HFFc6 (cell line): ENCODE measurements around the gene SNAP47. TPM values are rescaled to one million over a fixed set of nuclear protein-coding genes. Genes with fewer than 3 reads are reported as not detected.

ENCODE experiments used
- DNase-seq: peaks from one replicate; pipeline ENCODE4 v3.0.0-alpha.2; 2018
- H3K27ac Mint-ChIP-seq: 2 replicates; pipeline ENCODE4 v1.8.0; 2020; ENCODE audit warnings: mild to moderate bottlenecking, mixed read lengths
- H3K27me3 Mint-ChIP-seq: 2 replicates; pipeline ENCODE4 v1.8.0; 2021; ENCODE audit warnings: mild to moderate bottlenecking, moderate library complexity, mixed read lengths; ENCODE audit not compliant: insufficient read depth
- H3K36me3 Mint-ChIP-seq: 2 replicates; pipeline ENCODE4 v1.8.0; 2021; ENCODE audit warnings: low read depth, mixed read lengths
- H3K4me1 Mint-ChIP-seq: 2 replicates; pipeline ENCODE4 v1.8.0; 2020; ENCODE audit warnings: low read depth, mixed read lengths
- H3K4me3 Mint-ChIP-seq: 2 replicates; pipeline ENCODE4 v1.8.0; 2020; ENCODE audit warnings: mild to moderate bottlenecking, moderate library complexity, mixed read lengths
- H3K9me3 Mint-ChIP-seq: 2 replicates; pipeline ENCODE4 v1.8.0; 2020; ENCODE audit warnings: mild to moderate bottlenecking, mixed read lengths
- total RNA-seq, 6 experiments: library from RNA; stranded (reverse); fragmentation: NEBNext Ultra II Directional; extraction: Animal tissue kit (Norgen Biotek cat#: 25700); gene quantifications; 2 replicates in 1 of 6; 3 replicates in 5 of 6; pipeline ENCODE4 v1.2.3, GENCODE V29; 2021
- TF ChIP-seq, protein P1 (sequence below): fragments of 200-600 bp; sonication (generic); IDR thresholded peaks from 2 replicates; pipeline ENCODE4 v1.5.0; 2021; ENCODE audit warnings: antibody characterized with exemption, mild to moderate bottlenecking

Gene SNAP47
- total RNA-seq, 6 experiments from 2014 or later = 27.0 to 31.2 (median 30.4) TPM

DNA sequence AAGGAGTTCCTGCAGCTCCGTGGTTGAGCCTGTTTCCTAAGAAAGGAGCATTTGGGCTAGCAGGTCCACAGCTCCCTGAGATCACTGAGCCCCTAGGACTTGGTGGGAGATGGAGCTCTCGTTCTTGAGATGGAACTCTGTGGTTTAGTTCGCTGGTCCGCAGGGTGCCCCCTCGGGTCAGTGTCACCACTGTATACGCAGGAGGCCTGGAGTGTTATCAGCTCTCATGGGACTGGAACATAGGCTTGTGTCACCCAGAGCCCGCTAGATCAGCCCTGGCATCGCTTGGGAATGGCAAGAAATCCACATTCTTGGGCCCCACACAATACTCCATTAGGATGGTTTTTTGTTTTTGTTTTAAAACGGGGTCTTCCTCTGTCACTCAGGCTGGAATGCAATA is 3.6 kb downstream of the SNAP47 start:
- Mint-ChIP-seq H3K9me3 (no peaks in the 10 kb centered on the region), H3K27me3 (peaks cover 3% of the 10 kb centered on the region), H3K4me1 (peaks cover 16% of the 10 kb centered on the region), H3K27ac (no peak overlapping the region), H3K4me3 (no peak overlapping the region), H3K36me3 (no peaks in the 10 kb centered on the region; the same call in 1 of the 2 replicates)
- TF ChIP-seq, protein P1, sequence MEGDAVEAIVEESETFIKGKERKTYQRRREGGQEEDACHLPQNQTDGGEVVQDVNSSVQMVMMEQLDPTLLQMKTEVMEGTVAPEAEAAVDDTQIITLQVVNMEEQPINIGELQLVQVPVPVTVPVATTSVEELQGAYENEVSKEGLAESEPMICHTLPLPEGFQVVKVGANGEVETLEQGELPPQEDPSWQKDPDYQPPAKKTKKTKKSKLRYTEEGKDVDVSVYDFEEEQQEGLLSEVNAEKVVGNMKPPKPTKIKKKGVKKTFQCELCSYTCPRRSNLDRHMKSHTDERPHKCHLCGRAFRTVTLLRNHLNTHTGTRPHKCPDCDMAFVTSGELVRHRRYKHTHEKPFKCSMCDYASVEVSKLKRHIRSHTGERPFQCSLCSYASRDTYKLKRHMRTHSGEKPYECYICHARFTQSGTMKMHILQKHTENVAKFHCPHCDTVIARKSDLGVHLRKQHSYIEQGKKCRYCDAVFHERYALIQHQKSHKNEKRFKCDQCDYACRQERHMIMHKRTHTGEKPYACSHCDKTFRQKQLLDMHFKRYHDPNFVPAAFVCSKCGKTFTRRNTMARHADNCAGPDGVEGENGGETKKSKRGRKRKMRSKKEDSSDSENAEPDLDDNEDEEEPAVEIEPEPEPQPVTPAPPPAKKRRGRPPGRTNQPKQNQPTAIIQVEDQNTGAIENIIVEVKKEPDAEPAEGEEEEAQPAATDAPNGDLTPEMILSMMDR = no peak
- no peak for DNase-seq

DNA sequence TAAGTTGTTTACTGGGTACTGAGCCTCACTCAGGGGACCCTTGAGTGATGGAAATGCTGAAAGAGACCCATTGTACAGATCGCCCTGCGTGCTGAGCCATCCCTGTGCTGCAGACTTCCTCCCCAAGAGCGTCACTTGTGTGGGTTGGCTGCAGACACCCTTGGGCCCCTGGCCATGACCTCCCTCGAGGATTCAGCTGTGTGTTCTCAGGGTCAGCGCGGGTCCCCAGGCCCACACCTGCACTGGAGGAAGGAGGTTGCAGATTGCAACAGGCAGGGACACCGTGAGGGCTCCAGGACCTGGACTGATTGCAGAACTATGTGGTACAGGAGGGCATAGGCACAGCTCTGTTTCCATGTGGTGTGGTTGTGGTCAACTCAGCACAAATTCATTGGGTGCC is 4.4 kb downstream of the SNAP47 start:
- H3K9me3 Mint-ChIP-seq = no peaks in the 10 kb centered on the region
- H3K27me3 Mint-ChIP-seq = peaks cover 3% of the 10 kb centered on the region
- H3K36me3 Mint-ChIP-seq = no peaks in the 10 kb centered on the region
- peaks cover 8% of the 10 kb centered on the region; the same call in 1 of the 2 replicates for H3K4me1 Mint-ChIP-seq
- DNase-seq = no peak
- H3K27ac Mint-ChIP-seq = no peak overlapping the region
- TF ChIP-seq, protein P1 = no peak
- H3K4me3 Mint-ChIP-seq = no peak overlapping the region

DNA sequence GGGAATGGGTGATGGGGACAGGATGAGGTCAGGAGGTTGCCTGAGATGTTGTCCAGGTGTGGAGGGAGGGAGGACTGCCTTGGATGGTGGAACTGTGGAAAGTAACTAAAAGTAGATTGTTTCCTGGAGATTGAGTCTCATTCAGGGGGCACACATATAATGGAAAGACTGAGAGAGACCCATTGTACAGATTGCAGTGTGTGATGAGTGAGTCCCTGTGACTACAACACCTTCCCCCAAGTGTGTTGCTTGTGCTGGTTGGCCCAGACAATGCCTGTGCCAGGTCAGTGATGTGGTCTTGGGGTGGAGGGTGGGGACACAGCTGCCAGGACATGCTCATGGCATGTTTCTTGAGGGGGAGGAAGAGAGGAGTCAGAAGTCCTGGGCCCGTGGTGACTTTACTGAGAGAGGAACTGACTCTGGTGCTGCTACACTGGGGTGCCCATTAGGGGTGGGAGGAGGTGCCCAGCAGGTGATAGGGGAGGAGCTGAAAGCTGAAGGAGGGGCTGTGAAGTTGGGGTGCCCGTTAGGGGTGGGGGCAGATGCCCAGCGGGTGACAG is 5.2 kb downstream of the SNAP47 start:
- Mint-ChIP-seq H3K27me3 (peaks cover 3% of the 10 kb centered on the region), H3K4me3 (no peak overlapping the region), H3K36me3 (no peaks in the 10 kb centered on the region), H3K27ac (no peak overlapping the region), H3K9me3 (no peaks in the 10 kb centered on the region), H3K4me1 (peaks cover 8% of the 10 kb centered on the region; the same call in 1 of the 2 replicates)
- TF ChIP-seq, protein P1 = no peak
- no peak for DNase-seq

DNA sequence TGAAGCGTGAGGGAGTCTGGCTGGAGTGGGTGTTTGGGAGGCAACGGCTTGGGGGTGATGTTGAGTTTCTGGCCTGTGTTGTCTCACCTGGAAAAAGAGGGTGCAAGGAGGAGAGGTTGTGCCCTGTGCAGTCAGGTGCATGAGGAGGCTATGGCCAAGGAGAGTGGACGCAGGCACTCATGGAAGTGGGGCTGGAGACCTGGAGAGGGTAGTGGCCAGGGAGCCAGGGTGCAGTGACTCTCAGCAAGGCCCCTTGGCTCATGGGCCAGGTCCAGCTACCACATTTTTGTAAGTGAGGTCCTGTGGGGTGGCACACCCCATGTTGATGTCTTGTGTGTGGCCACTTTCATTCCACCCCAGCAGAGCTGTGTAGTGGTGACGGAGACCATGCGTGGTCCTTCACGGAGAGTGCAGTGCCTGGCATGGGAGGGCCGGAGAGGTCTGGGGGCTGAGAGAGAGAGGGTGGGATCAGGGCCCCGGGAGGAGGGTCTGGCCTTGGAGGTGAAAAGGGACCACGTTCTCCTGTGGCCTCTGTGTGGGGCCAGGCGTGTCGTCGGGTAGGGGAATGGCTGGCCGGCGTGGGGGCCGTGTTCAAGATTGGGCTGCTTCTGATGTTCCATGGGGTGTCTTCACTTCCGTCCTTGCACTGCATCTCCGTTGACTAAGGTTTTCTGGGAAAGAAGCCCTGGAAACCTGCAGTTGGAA is 6.1 kb downstream of the SNAP47 start:
- Mint-ChIP-seq H3K36me3 (no peaks in the 10 kb centered on the region), H3K27ac (peak overlapping the region; percentile 24; the same call in 1 of the 2 replicates), H3K9me3 (no peaks in the 10 kb centered on the region), H3K4me1 (peaks cover 8% of the 10 kb centered on the region; the same call in 1 of the 2 replicates), H3K27me3 (peaks cover 3% of the 10 kb centered on the region), H3K4me3 (no peak overlapping the region)
- TF ChIP-seq, protein P1 = no peak
- DNase-seq = no peak

DNA sequence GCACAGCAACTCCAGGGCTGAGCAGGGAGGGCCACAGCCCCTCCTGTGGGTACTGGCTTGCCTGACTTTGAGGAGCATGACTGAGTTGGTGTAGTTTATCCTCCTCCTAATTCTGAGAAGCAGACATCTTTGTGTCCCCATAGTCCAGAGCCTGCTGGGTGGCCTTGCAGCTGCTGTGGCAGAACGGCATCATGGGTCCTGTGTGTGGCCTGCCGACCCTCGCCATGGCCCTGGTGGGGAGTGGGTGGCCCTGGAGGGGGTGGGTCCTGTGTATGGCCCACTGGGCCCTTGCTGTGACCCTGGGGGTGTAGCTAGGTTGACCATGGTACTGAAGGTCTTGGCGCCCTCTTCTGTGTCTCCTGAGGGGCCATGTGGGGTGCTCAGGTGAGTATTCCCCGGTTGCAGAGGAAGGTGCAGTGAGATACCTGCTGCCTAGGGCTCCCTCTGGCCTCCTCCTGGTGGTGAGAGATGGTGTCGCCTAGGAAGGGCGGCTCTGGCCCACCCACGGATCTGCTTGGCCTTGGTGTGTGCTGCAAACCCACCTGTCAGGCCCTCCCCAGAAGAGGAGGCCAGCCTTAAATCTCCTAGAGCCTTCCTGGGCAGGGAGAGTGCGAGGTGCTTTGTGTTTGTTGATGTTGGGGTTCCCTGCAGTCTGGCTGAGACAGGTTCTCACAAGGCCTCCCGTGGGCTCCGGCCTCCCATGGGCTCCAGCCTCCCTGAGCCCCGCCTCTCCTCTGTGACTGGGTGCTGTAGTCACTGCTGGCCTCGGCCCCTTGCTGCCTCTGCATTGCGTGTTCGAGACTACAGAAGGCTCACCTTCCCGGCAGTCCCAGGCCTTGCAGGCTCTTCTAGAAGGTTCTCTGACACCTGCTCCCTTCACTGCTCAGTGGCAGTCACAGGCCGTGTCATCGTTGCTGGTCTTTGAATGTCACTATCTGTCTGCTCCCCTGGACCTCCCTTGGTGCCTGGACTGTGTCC is 7.8 kb downstream of the SNAP47 start:
- TF ChIP-seq, protein P1 = no peak
- no peak overlapping the region for H3K27ac Mint-ChIP-seq
- no peaks in the 10 kb centered on the region for H3K4me1 Mint-ChIP-seq
- DNase-seq = no peak
- H3K4me3 Mint-ChIP-seq = no peak overlapping the region
- H3K36me3 Mint-ChIP-seq = no peaks in the 10 kb centered on the region
- peaks cover 3% of the 10 kb centered on the region for H3K27me3 Mint-ChIP-seq
- no peaks in the 10 kb centered on the region for H3K9me3 Mint-ChIP-seq
